ENCODE measurements around the gene C2orf72.
"Not testable (repeated sequence)": the region's sequence is repeated elsewhere in the genome, so short reads cannot be mapped to it uniquely, and the experiment has no call there.

The C2orf72 gene

DNA sequence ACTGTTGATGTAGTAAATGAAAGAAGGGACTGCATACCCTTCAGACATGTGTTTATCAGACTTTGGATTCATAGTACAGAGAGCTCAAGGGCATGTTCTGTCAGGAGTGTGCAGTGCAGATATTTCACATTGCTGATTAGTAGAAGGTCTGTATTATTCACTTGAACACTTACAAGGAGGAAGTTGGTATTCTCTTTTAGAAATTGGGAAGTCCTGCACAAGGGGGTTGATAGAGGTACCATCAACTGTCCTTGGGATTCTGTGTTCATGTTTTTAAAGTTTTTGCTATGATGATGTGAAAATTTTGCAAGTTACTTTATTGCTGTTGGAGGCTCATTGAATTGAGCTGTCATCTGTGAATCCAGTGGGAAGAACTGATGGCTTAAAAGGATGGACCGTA lies 26.0 kb downstream of the C2orf72 start:
- no peak overlapping the region for H3K4me3 ChIP-seq (ENCODE audit: low read length)
- no peaks in the 10 kb centered on the region for H3K27me3 ChIP-seq (ENCODE audit: control insufficient read depth, insufficient read depth, low read length)
- H3K4me1 ChIP-seq (ENCODE audit: control insufficient read depth, insufficient read depth, low read length): peaks cover 17% of the 10 kb centered on the region
- no peak overlapping the region for H3K9ac ChIP-seq (ENCODE audit: low read length)
- H3K36me3 ChIP-seq (ENCODE audit: control insufficient read depth, insufficient read depth, low read length): no peaks in the 10 kb centered on the region
- H3K9me3 ChIP-seq (ENCODE audit: control insufficient read depth, low read length): no peaks in the 10 kb centered on the region

DNA sequence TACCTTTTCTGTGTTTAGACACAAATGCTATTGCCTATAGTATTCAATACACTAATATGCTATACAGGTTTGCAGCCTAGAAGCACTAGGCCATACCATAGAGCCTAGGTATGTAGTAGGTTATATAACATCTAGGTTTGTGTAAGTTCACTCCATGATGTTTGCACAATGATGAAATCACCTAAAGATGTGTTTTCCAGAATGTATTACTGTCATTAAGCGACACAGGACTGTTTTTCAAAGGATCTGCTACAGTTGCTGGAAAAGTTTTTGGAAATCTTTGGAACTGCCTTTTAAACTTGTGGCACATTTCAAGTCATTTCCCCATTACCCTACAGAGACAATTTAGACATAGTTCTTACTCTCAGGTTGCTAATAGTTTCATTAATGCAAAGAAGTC lies 28.6 kb downstream of the C2orf72 start:
- Histone ChIP-seq H3K4me1 (ENCODE audit: control insufficient read depth, insufficient read depth, low read length) (no peaks in the 10 kb centered on the region), H3K27me3 (ENCODE audit: control insufficient read depth, insufficient read depth, low read length) (no peaks in the 10 kb centered on the region), H3K36me3 (ENCODE audit: control insufficient read depth, insufficient read depth, low read length) (no peaks in the 10 kb centered on the region), H3K4me3 (ENCODE audit: low read length) (no peak overlapping the region), H3K9ac (ENCODE audit: low read length) (no peak overlapping the region), H3K9me3 (ENCODE audit: control insufficient read depth, low read length) (no peaks in the 10 kb centered on the region)

DNA sequence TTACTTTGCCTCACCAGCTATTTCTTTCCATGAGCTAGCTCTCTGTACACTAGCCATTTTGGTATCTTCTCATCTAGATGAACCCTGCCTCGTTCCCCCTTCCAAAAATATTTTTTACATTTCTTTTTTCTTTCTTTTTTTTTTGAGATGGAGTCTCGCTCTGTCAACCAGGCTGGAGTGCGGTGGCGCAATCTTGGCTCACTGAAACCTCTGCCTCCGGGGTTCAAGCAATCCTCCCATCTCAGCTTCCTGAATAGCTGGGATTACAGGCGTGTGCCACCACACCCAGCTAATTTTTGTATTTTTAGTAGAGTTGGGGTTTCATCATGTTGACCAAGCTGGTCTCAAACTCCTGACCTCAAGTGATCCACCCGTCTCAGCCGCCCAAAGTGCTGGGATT lies 30.2 kb downstream of the C2orf72 start:
- not testable (repeated sequence) for H3K36me3 ChIP-seq (ENCODE audit: control insufficient read depth, insufficient read depth, low read length); H3K9ac ChIP-seq (ENCODE audit: low read length); H3K27me3 ChIP-seq (ENCODE audit: control insufficient read depth, insufficient read depth, low read length); H3K4me3 ChIP-seq (ENCODE audit: low read length); H3K4me1 ChIP-seq (ENCODE audit: control insufficient read depth, insufficient read depth, low read length); H3K9me3 ChIP-seq (ENCODE audit: control insufficient read depth, low read length)

DNA sequence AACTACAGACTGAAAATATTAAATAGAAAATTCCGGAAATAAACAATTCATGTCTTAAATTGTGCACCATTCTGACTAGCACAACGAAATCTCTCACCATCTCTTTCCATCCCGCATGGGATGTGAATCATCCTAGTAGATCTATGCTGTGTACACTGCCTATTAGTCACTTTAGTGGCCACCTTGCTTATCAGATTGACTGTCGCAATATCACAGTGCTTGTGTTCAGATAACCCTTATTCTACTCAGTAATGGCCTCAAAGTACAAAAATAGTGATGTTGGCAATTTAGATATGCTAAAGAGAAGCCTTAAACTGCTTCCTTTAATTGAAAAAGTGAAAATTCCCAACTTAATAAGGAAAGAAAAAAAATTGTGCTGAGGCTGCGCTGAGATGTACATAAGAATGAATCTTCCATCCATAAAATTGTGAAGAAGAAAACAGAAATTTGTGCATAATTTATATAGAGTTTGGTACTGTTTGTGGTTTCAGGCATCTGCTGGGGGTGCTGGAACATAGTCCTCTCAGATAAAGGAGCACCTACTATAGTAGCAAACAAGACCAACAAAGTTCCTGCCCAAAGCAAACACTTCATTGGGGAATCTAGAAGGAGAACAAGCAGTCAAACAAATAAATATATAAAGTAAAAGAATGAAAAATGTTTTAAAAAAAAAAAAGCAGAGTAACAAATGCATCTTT lies 31.4 kb downstream of the C2orf72 start:
- Histone ChIP-seq H3K4me3 (ENCODE audit: low read length) (no peak overlapping the region), H3K4me1 (ENCODE audit: control insufficient read depth, insufficient read depth, low read length) (no peaks in the 10 kb centered on the region), H3K27me3 (ENCODE audit: control insufficient read depth, insufficient read depth, low read length) (no peaks in the 10 kb centered on the region), H3K9ac (ENCODE audit: low read length) (no peak overlapping the region), H3K36me3 (ENCODE audit: control insufficient read depth, insufficient read depth, low read length) (peaks cover 4% of the 10 kb centered on the region), H3K9me3 (ENCODE audit: control insufficient read depth, low read length) (no peaks in the 10 kb centered on the region)

DNA sequence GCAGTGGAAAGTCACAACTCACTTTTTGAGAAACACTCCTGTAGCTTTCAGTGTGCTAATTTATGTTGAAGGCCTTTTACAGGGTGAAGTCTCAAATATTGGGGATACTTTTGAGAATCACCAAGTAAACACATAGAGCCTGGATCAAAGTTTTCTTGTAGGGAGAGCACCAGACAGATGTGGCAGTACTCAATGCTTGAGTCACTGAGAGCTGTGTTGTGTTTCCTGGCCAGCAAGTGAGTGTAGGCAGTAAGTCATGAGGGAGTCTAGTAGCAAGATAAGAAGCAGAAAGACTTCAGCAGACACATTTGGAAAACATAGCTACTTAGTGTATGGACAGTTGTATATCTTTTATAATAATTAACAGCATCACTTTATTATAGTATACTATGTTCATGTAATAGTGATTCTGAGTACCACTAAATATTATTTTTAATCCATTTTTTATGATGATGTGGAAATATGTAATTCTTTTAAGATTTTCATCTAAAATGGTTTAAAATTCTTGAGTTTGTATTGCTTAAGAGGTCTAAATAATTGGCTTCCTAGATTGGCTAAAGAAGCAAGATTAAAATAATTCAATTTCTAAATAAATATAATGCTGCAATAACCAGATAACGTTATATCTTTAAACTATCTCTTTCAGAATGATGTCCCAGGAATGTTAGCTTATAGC lies 32.2 kb downstream of the C2orf72 start:
- H3K36me3 ChIP-seq (ENCODE audit: control insufficient read depth, insufficient read depth, low read length): peaks cover 4% of the 10 kb centered on the region
- no peak overlapping the region for H3K9ac ChIP-seq (ENCODE audit: low read length)
- no peaks in the 10 kb centered on the region for H3K9me3 ChIP-seq (ENCODE audit: control insufficient read depth, low read length)
- no peak overlapping the region for H3K4me3 ChIP-seq (ENCODE audit: low read length)
- no peaks in the 10 kb centered on the region for H3K27me3 ChIP-seq (ENCODE audit: control insufficient read depth, insufficient read depth, low read length)
- no peaks in the 10 kb centered on the region for H3K4me1 ChIP-seq (ENCODE audit: control insufficient read depth, insufficient read depth, low read length)

DNA sequence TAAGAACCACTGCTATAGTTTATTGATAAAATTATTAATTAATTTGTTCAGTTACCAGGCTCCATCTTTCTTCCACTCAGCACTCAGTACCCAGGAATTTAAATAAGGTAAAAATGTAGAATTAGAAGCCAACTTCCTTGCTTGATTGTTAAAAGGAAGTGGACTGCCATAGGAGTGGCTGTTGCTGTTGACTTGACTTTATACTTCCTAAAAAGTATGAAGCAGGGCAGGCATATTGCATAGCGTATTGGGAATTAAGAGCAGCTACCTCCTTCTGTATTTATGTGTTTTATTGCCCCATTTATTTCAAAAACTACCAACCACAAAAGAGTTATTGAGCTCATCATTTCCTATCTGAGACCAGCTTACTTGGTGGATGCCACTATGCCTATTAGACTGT lies 47.2 kb downstream of the C2orf72 start:
- Histone ChIP-seq H3K36me3 (ENCODE audit: control insufficient read depth, insufficient read depth, low read length) (no peaks in the 10 kb centered on the region), H3K9me3 (ENCODE audit: control insufficient read depth, low read length) (no peaks in the 10 kb centered on the region), H3K27me3 (ENCODE audit: control insufficient read depth, insufficient read depth, low read length) (no peaks in the 10 kb centered on the region), H3K9ac (ENCODE audit: low read length) (no peak overlapping the region), H3K4me1 (ENCODE audit: control insufficient read depth, insufficient read depth, low read length) (peaks cover 7% of the 10 kb centered on the region), H3K4me3 (ENCODE audit: low read length) (no peak overlapping the region)

DNA sequence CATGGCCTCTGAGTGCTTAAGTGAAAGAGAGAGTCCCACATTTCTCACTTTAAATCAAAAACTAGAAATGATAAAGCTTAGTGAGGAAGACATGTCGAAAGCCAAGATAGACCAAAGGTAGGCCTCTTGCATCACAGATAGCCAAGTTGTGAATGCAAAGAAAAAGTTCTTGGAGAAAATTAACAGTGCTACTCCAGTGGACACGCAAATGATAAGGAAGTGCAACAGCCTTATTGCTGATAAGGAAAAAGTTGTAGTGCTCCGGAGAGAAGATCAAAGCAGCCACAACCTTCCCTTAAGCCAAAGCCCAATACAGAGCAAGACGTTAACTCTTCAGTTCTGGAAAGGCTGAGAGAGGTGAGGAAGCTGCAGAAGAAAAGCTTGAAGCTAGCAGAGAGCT lies 51.4 kb downstream of the C2orf72 start:
- no peaks in the 10 kb centered on the region for H3K9me3 ChIP-seq (ENCODE audit: control insufficient read depth, low read length)
- no peaks in the 10 kb centered on the region for H3K27me3 ChIP-seq (ENCODE audit: control insufficient read depth, insufficient read depth, low read length)
- no peaks in the 10 kb centered on the region for H3K36me3 ChIP-seq (ENCODE audit: control insufficient read depth, insufficient read depth, low read length)
- H3K4me3 ChIP-seq (ENCODE audit: low read length): no peak overlapping the region
- H3K9ac ChIP-seq (ENCODE audit: low read length): no peak overlapping the region
- H3K4me1 ChIP-seq (ENCODE audit: control insufficient read depth, insufficient read depth, low read length): peaks cover 7% of the 10 kb centered on the region

DNA sequence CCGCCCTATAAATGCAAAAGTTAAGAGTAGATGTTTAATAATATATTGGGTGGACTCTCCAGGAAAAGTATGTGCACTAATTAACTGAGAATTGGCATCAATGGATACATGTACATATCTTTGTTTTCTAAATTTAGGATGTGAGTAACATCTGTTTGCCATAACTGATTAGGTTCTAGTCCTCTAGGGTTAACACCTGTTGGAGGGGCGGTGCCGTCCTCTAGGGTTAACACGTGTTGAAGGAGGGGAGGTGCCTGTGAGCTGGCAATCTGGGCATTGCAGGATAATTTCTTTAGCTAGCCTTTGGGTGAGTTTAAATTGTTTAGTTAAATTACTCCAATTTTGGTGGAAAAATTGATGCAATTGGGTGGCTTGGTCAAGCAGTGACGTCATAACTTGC lies 56.6 kb downstream of the C2orf72 start:
- H3K36me3 ChIP-seq (ENCODE audit: control insufficient read depth, insufficient read depth, low read length): no peaks in the 10 kb centered on the region

DNA sequence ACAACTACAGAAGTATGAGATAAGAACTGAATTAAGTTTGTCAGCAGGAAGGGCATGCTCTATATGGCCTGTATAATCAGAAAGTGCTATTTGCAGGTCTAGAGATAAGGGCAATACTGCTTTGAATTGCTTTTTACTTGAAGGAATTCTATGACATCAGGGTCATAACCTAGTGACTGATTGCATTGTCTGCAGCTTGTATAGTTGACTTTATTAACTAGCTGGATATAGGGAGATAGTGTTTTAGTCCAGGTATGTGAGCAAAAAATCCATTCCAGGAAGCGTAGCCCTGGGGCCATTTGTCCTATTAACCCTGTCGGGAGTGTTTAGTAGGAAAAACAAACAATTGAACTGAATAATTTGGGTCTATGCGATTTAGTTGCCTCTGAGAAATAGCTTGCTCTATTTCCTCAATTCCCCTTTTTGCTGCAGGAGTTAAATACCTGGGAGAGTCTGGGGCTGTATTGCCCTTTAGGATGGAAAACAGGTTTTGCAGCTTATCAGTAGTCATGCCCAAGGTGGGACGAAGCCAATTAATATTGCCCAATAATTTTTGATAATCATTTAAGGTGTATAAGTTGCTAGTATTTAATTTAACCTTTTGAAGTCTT lies 57.5 kb downstream of the C2orf72 start:
- no peak overlapping the region for H3K9ac ChIP-seq (ENCODE audit: low read length)
- no peaks in the 10 kb centered on the region for H3K27me3 ChIP-seq (ENCODE audit: control insufficient read depth, insufficient read depth, low read length)
- H3K4me3 ChIP-seq (ENCODE audit: low read length): no peak overlapping the region
- no peaks in the 10 kb centered on the region for H3K36me3 ChIP-seq (ENCODE audit: control insufficient read depth, insufficient read depth, low read length)
- H3K4me1 ChIP-seq (ENCODE audit: control insufficient read depth, insufficient read depth, low read length): peaks cover 19% of the 10 kb centered on the region
- peaks cover 5% of the 10 kb centered on the region for H3K9me3 ChIP-seq (ENCODE audit: control insufficient read depth, low read length)

More for the DNA sequence above, 56.6 kb downstream of the C2orf72 start:
- Histone ChIP-seq H3K4me3 (ENCODE audit: low read length) (no peak overlapping the region), H3K4me1 (ENCODE audit: control insufficient read depth, insufficient read depth, low read length) (peaks cover 21% of the 10 kb centered on the region), H3K9me3 (ENCODE audit: control insufficient read depth, low read length) (no peaks in the 10 kb centered on the region), H3K9ac (ENCODE audit: low read length) (no peak overlapping the region), H3K27me3 (ENCODE audit: control insufficient read depth, insufficient read depth, low read length) (no peaks in the 10 kb centered on the region)

Data from mucosa of stomach (tissue), 1 donor.